GM13976 (cell line): ENCODE results near the gene SPPL2B.

ENCODE experiments used
- DNase-seq: peaks from one replicate; pipeline ENCODE4 v3.0.0; 2012; ENCODE audit warnings: low spot score
- in situ Hi-C: fragments of 300-500 bp; cut with MboI; formaldehyde crosslinking; loops from one replicate; pipeline ENCODE4 v1.12.0; 2022; ENCODE audit warnings: low sequenced_read_pairs, mixed read lengths, inconsistent platforms; ENCODE audit not compliant: unreplicated experiment
- TF ChIP-seq, protein P1 (sequence below): IDR thresholded peaks from 2 replicates; pipeline ENCODE4 v1.5.1; 2012; ENCODE audit warnings: borderline replicate concordance, mild to moderate bottlenecking; ENCODE audit not compliant: insufficient read depth; ENCODE audit errors: extremely low read depth, missing control alignments, control extremely low read depth

SPPL2B gene

DNA sequence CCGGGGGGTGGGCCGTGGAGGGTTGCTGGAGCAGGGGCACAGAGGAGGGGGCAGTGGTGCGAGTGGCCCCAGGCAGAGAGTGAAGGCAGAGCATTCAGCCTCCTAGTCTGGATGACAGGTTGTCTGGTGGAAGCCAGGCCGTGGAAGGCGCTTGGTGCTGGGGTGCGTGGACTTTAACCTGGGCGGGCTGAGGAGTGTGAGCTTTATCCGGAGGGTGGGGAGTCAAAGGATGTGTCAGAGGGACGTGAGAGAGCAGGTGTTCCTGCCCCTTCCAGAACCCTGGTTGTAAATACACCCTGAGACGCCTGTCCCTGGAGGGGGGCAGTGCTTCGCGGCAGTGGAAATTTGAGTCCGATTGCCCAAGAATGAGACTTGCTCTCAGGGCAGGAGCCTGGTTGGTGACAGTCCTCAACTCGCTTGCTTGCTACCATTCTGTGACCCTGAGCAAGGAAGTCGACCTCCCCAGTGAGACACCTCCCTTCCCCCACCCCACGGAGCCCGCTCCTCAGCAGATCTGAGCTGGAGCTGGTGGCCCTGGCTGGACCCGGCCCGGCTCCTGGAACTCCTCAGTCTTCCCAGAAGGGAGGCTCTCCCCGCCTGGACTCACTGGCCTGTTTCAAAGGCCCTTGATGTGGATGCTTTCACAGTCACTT lies 2.3 kb downstream of the SPPL2B start:
- TF ChIP-seq, protein P1, sequence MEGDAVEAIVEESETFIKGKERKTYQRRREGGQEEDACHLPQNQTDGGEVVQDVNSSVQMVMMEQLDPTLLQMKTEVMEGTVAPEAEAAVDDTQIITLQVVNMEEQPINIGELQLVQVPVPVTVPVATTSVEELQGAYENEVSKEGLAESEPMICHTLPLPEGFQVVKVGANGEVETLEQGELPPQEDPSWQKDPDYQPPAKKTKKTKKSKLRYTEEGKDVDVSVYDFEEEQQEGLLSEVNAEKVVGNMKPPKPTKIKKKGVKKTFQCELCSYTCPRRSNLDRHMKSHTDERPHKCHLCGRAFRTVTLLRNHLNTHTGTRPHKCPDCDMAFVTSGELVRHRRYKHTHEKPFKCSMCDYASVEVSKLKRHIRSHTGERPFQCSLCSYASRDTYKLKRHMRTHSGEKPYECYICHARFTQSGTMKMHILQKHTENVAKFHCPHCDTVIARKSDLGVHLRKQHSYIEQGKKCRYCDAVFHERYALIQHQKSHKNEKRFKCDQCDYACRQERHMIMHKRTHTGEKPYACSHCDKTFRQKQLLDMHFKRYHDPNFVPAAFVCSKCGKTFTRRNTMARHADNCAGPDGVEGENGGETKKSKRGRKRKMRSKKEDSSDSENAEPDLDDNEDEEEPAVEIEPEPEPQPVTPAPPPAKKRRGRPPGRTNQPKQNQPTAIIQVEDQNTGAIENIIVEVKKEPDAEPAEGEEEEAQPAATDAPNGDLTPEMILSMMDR: no peak
- in situ Hi-C loops: no loop called here
- DNase-seq: no peak

DNA sequence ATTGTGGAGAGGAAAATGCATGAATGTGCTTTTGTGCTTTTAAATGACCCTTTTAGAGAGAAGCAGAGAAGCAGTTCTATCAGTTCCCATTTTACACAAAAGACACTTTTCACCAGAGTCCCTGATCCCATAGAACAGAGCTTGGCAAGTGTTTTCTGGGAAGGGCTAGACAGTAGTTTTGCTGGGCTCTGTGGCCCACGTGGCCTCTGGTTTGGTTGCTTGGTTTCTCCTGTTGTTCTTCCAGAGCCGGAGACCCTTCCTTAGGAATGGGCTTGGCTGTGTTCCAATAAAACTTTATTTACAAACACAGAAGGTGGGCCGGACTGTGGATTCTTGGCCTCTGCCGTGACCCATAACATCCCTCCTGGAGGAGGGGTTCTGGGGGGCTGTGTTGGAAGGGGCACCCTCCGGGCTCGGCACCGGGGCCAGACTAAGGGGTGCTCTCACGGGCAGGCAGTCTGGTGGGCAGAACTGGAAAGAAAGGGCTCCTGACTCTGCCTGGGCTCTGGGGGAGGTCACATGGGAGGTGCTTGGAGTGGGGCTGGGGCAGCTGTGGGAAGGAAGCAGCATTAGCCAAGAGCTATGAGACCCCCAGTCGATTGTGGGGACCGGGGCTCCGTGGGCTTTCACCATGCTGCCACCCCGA lies 3.2 kb downstream of the SPPL2B start:
- in situ Hi-C loops: no loop called here
- TF ChIP-seq, protein P1: no peak
- DNase-seq: no peak

DNA sequence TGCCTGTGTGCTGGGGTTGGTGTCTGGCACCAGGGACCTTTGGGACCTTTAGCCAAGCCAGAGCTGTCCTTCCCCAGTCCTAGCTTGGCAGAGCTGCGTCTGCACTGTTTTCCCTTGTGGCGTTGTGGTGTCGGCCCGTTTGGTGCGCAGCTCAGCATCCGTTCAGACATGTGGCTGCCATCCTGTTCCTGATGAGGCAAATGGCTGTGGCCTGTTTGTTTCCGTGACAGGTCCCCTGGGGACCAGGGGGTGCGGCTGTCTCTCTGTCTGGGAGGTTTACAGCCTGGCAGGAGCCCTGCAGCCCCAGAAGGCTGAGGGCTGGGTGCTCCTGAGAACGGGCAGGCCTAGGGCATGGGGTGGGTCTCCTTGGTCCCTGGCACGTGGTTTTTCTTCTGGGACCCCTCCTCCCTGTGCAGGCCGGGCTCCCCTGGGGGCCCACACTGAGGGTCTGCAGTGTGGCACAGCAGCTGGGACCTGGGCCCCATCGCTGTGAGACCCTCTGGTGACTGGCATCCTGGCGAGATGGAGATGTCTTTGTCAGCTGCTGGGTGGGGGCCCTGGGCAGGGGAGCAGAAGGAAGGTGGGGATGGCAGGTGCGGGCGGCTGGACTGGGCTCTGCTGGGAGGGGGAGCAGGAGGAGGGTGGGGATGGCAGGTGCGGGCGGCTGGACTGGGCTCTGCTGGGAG lies 4.0 kb downstream of the SPPL2B start:
- TF ChIP-seq, protein P1: no peak
- in situ Hi-C loops: no loop called here
- DNase-seq: peak; percentile 75

DNA sequence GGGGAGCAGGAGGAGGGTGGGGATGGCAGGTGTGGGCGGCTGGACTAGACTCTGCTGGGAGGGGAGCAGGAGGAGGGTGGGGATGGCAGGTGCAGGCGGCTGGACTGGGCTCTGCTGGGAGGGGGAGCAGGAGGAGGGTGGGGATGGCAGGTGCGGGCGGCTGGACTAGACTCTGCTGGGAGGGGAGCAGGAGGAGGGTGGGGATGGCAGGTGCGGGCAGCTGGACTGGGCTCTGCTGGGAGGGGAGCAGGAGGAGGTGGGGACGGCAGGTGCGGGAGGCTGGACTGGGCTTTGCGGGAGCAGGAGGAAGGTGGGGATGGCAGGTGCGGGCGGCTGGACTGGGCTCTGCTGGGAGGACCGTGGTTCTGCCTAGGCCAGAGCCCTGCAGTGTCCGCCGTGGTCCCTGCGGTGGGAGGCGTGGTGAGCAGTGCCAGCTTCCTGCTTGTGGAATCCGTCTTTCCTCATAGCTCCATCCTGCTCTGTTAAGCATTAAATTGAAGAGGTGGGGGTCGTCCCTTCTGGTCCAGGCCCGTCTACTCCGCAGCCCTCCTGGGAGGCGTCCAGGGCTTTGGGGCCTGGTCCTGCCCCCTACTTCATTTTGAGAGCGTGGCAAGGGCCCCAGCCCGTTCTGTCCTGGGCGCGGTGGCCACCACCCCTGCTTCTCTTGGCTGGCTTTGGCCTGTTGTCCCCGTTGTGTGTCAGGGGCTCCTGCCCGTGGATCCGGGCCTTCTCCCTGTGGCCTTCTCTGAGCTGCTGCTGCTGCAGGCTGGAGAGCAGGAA lies 4.7 kb downstream of the SPPL2B start:
- TF ChIP-seq, protein P1: no peak
- no peak for DNase-seq
- in situ Hi-C loops: no loop called here

DNA sequence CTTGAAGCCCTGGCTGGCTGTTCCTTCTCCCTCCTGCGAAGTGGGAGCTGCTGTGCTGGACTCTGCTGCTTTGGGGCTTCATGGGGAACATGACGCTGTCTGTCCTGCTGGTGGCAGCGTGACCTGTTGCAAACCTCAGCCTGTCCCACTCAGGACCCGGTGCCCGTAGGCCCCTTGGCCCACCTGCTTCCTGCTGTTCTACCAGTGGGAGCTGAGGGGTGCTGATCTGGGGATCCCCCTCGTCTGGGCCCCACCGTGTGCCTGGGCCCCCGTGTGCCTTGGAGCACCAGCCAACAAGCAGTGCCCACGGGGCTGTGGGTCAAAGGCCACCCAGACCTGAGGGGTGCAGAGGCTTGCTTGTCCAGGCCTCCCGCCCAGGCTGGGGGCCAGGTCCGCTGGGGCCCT lies 5.3 kb downstream of the SPPL2B start:
- no peak for DNase-seq
- in situ Hi-C loops: no loop called here
- TF ChIP-seq, protein P1: no peak

DNA sequence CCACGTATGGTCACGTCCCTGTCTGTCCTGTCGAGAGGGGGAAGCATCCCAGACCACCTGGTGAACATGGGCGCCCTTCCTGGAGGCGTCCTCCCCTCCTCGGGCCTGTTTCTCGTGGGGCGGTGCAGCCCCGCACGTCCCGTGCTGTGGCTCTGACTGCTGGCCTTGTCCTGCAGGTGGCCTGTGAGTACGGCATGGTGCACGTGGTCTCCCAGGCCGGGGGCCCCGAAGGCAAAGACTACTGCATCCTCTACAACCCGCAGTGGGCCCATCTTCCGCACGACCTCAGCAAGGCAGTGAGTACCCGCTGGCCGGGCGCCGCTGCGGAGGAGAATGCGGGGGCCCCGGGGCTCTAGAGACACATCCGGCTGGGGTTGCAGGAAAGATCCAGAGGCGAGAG lies 5.9 kb downstream of the SPPL2B start:
- in situ Hi-C loops: no loop called here
- DNase-seq: no peak
- TF ChIP-seq, protein P1: no peak
